SHP77 treated with DMSO at 0.1 percent for 48 hours (cell line): ENCODE measurements around the gene HOXB2.

Experiments used
- DNase-seq: peaks from one replicate; lab custom pipeline; 2025; lab: John Stamatoyannopoulos, UW

HOXB2 gene

GRCh38 chr17:48545022-48545375, at the start of gene HOXB2:
HOXB2 (minus strand) TSS chr17:48545109; CDS start chr17:48544911, 198 bp downstream.
- DNase-seq, result no peak

- peak; percentile 94 for DNase-seq
These were observed 49.1 kb upstream of the HOXB2 start for GRCh38 chr17:48593840-48594537.

- DNase-seq, result peak; percentile 78
These were observed 48.4 kb upstream of the HOXB2 start, which contains the start of gene HOXB5 for GRCh38 chr17:48593126-48593829. HOXB5 (minus strand) TSS chr17:48593779; CDS start chr17:48593682, 97 bp downstream.

- no peak for DNase-seq
These were observed 47.7 kb upstream of the HOXB2 start for GRCh38 chr17:48592577-48592976.

GRCh38 chr17:48592057-48592514, 47.2 kb upstream of the HOXB2 start:
- DNase-seq, result no peak

- DNase-seq, result no peak
These were observed 46.5 kb upstream of the HOXB2 start for GRCh38 chr17:48591255-48592056.

- no peak for DNase-seq
These were observed 45.8 kb upstream of the HOXB2 start for GRCh38 chr17:48590607-48591161.

- no peak for DNase-seq
These were observed 45.1 kb upstream of the HOXB2 start, which contains the start of gene HOXB3 for GRCh38 chr17:48589831-48590606. HOXB3 (minus strand) TSS chr17:48590241; CDS start chr17:48552474, 37,767 bp downstream.

GRCh38 chr17:48589060-48589830, 44.3 kb upstream of the HOXB2 start:
- no peak for DNase-seq

- no peak for DNase-seq
These were observed 43.6 kb upstream of the HOXB2 start for GRCh38 chr17:48588528-48588927.

- DNase-seq, result no peak
These were observed 43.1 kb upstream of the HOXB2 start for GRCh38 chr17:48588074-48588415.

- DNase-seq, result peak; percentile 98
These were observed 42.6 kb upstream of the HOXB2 start for GRCh38 chr17:48587276-48588073.

- peak; percentile 54 for DNase-seq
These were observed 41.7 kb upstream of the HOXB2 start for GRCh38 chr17:48586355-48587258.

GRCh38 chr17:48584223-48584741, 39.4 kb upstream of the HOXB2 start:
- no peak for DNase-seq

GRCh38 chr17:48583708-48584222, 38.9 kb upstream of the HOXB2 start:
- no peak for DNase-seq

GRCh38 chr17:48582750-48583069, 37.8 kb upstream of the HOXB2 start:
- no peak for DNase-seq

GRCh38 chr17:48579760-48580554, 35.0 kb upstream of the HOXB2 start:
- no peak for DNase-seq

- no peak for DNase-seq
These were observed 34.5 kb upstream of the HOXB2 start for GRCh38 chr17:48579471-48579759.
